Panc1 (cell line): Measurements from ENCODE around the gene ADGRV1.

Source experiments
- SIN3A ChIP-seq: IDR thresholded peaks from 2 replicates; pipeline ENCODE4 v1.6.1; 2012; ENCODE audit warnings: low read depth, mild to moderate bottlenecking, low read length, moderate library complexity, borderline replicate concordance; ENCODE audit not compliant: insufficient read depth
- TF ChIP-seq, protein P1 (sequence below): fragments of 450-650 bp; IDR thresholded peaks from 2 replicates; pipeline ENCODE4 v1.5.1; 2017; ENCODE audit warnings: mild to moderate bottlenecking

DNA sequence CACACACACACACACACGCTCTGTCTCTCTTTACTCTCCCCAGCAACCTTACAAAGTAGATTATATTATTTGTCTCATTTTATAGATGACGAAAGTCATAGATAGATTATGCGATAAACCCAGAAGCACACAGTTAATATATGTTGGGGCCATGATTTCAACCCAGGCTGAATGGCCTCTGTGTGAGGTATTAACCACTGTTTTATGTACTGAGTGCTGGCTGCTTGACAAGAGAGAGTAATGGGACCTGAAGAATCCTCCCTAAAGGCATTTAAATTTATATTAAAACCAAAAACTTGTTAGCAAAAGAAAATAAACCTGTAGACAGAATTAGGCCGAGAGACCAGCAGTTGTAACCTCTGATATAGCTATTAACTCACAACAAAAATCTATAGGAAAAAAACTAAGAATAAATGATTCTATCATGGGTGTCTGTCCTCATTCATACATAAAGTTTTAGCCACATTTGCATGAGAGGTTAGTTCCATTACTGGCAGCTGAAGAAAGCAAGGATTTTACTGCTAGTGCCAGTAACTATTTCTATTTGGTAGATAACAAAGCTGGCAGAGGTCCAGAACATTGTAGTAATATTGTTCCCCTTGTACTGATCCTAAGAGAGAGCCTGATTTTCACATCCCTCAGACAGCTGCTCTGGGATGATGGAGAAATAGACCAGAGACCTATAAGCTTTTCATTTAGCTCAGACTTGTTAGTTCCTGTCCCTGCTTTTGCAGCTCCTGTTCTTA lies 250.9 kb downstream of the ADGRV1 start:
- TF ChIP-seq, protein P1, sequence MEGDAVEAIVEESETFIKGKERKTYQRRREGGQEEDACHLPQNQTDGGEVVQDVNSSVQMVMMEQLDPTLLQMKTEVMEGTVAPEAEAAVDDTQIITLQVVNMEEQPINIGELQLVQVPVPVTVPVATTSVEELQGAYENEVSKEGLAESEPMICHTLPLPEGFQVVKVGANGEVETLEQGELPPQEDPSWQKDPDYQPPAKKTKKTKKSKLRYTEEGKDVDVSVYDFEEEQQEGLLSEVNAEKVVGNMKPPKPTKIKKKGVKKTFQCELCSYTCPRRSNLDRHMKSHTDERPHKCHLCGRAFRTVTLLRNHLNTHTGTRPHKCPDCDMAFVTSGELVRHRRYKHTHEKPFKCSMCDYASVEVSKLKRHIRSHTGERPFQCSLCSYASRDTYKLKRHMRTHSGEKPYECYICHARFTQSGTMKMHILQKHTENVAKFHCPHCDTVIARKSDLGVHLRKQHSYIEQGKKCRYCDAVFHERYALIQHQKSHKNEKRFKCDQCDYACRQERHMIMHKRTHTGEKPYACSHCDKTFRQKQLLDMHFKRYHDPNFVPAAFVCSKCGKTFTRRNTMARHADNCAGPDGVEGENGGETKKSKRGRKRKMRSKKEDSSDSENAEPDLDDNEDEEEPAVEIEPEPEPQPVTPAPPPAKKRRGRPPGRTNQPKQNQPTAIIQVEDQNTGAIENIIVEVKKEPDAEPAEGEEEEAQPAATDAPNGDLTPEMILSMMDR = no peak
- no peak for TF ChIP-seq SIN3A
